HepG2 (cell line): ENCODE results near the gene TMEM256. TPM values are rescaled to one million over a fixed set of nuclear protein-coding genes. Genes with fewer than 3 reads are reported as not detected.

ENCODE experiments used
- AGO1 ChIP-seq: fragments of 200-400 bp; formaldehyde crosslinking; IDR thresholded peaks from 2 replicates; pipeline ENCODE4 v1.6.1; 2017; ENCODE audit warnings: mild to moderate bottlenecking, low read depth, low read length, moderate library complexity; ENCODE audit not compliant: poor library complexity, severe bottlenecking
- HDAC2 ChIP-seq: sonication (generic); formaldehyde crosslinking; IDR thresholded peaks from 2 replicates; pipeline ENCODE4 v1.4.0; 2020; ENCODE audit warnings: missing genetic modification reagents
- NFYB ChIP-seq: sonication (generic); formaldehyde crosslinking; IDR thresholded peaks from 2 replicates; pipeline ENCODE4 v1.4.0; 2020; ENCODE audit warnings: missing genetic modification reagents
- NONO ChIP-seq, 2 experiments: fragments of 450-650 bp in 1 of 2; sonication (generic) in 1 of 2; formaldehyde crosslinking in 1 of 2; IDR thresholded peaks in 1 of 2; conservative IDR thresholded peaks in 1 of 2; 2 replicates each; pipeline versions ENCODE4 v1.6.1 to v1.8.0; 2017 to 2022; ENCODE audit warnings: mild to moderate bottlenecking in 1 of 2, missing genetic modification reagents in 1 of 2, moderate library complexity in 1 of 2
- PLRG1 ChIP-seq: fragments of 450-650 bp; conservative IDR thresholded peaks from 2 replicates; pipeline ENCODE4 v1.6.1; 2016
- PRDM15 ChIP-seq: sonication (generic); formaldehyde crosslinking; IDR thresholded peaks from 2 replicates; pipeline ENCODE4 v1.4.0; 2020; ENCODE audit warnings: missing genetic modification reagents
- RAD21 ChIP-seq: fragments of 450-650 bp; formaldehyde crosslinking; IDR thresholded peaks from 2 replicates; pipeline ENCODE4 v1.5.0; 2020; ENCODE audit warnings: mild to moderate bottlenecking
- THRA ChIP-seq: sonication (generic); formaldehyde crosslinking; IDR thresholded peaks from 2 replicates; pipeline ENCODE4 v1.4.0; 2020; ENCODE audit warnings: missing genetic modification reagents, borderline replicate concordance
- ZNF30 ChIP-seq: sonication (generic); formaldehyde crosslinking; IDR thresholded peaks from 2 replicates; pipeline ENCODE4 v1.5.0; 2020; ENCODE audit warnings: mild to moderate bottlenecking, missing genetic modification reagents
- ZNF589 ChIP-seq: sonication (generic); formaldehyde crosslinking; conservative IDR thresholded peaks from 2 replicates; pipeline ENCODE4 v1.8.0; 2022; ENCODE audit warnings: mild to moderate bottlenecking, moderate library complexity, missing genetic modification reagents
- ZNF607 ChIP-seq: sonication (generic); formaldehyde crosslinking; IDR thresholded peaks from 2 replicates; pipeline ENCODE4 v1.5.1; 2020; ENCODE audit warnings: missing genetic modification reagents, mild to moderate bottlenecking, borderline replicate concordance
- ZNF776 ChIP-seq: sonication (generic); formaldehyde crosslinking; IDR thresholded peaks from 2 replicates; pipeline ENCODE4 v1.4.0; 2020; ENCODE audit warnings: mild to moderate bottlenecking, missing genetic modification reagents
- ZSCAN22 ChIP-seq: sonication (generic); formaldehyde crosslinking; IDR thresholded peaks from 2 replicates; pipeline ENCODE4 v1.4.0; 2020; ENCODE audit warnings: mild to moderate bottlenecking, missing genetic modification reagents
- ZSCAN25 ChIP-seq: sonication (generic); formaldehyde crosslinking; IDR thresholded peaks from 2 replicates; pipeline ENCODE4 v1.8.0; 2022; ENCODE audit warnings: mild to moderate bottlenecking, missing genetic modification reagents
- polyA plus RNA-seq, 8 experiments: library from polyadenylated mRNA; depleted of rRNA in 3 of 8; stranded (reverse) in 7 of 8; unstranded in 1 of 8; fragments of >200 nt; fragmentation: Illumina TruSeq in 4 of 8; extraction: Trizol in 4 of 8; gene quantifications; 2 replicates each; pipeline versions ENCODE4 v1.2.1 to v1.2.3, GENCODE V29; 2011 to 2016; ENCODE audit warnings: low read depth in 4 of 8, missing spikeins in 1 of 8, mixed read lengths in 1 of 8; ENCODE audit not compliant: insufficient read depth in 1 of 8
- total RNA-seq, 5 experiments: library from RNA; depleted of rRNA; stranded (reverse); fragments of >200 nt; fragmentation: Illumina TruSeq; extraction: Trizol; gene quantifications; 2 replicates each; pipeline ENCODE4 v1.2.3, GENCODE V29; 2016; ENCODE audit warnings: low read depth in 1 of 5
- TF ChIP-seq, protein P1 (sequence below): sonication (generic); formaldehyde crosslinking; IDR thresholded peaks from 2 replicates; pipeline ENCODE4 v1.5.0; 2020; ENCODE audit warnings: mild to moderate bottlenecking, missing genetic modification reagents
- TF ChIP-seq, protein P2 (sequence below): sonication (generic); formaldehyde crosslinking; conservative IDR thresholded peaks from 2 replicates; pipeline ENCODE4 v1.5.0; 2020; ENCODE audit warnings: missing genetic modification reagents

Gene TMEM256
- total and polyA plus RNA-seq, 2 of the 13 experiments (the other 11 are each of a cell fraction or from before 2014, with no cell fraction given), result 231 to 252 TPM

DNA sequence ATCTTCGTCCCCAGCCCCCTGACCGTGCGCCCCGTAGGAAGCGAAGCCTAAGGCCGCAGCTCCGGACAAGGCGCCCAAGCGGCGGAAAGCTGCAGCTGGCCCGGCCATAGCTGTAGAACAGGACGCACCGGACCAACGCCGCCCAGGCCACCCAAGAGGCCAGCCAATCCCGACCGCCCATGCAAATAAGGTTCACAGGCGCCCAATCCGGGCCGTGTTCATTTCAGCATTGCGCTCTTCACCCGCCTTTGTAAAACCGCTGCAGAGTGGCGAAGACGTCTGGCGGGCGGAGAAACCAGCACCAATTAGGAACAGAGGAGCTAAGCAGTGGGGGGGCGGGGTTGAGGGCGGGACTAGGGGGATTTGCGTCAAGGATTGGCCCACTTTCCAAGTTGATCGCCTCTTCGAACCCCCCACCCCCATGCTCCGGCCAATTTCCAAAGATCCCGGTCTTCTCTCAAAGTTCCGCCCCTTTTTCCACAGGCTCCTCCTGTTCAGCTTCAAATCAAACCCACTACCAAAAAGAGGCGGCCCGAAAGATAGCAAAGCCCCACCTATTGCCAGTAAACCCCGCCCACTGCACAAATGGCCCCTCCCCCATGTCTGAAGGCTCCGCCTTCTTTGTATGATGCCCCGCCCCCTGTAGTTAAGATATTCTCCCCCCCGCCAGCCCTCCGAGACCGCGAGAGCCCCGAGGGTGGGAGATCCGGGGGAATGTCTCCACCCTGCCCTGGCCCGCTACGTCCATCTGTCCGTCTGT, at the start of gene TMEM256 (continued):
- TF ChIP-seq THRA (CRISPR knock-in tag) (no peak), ZSCAN22 (CRISPR knock-in tag) (no peak), PLRG1 (no peak), HDAC2 (CRISPR knock-in tag) (no peak), ZNF589 (CRISPR knock-in tag) (no peak), ZNF776 (CRISPR knock-in tag) (0 out of 2 replicates have a peak, but pooled peaks have one; percentile 32), RAD21 (CRISPR knock-in tag) (no peak; the same call in 1 of the 2 replicates), AGO1 (no peak), NFYB (CRISPR knock-in tag) (peak; percentile 86), ZSCAN25 (CRISPR knock-in tag) (no peak), ZNF607 (CRISPR knock-in tag) (peak; percentile 81; the same call in 1 of the 2 replicates), NONO (IDR thresholded peaks at IDR 0.05) (no peak), NONO (CRISPR knock-in tag; conservative IDR thresholded peaks at IDR 0.05) (0 out of 2 replicates have a peak, but pooled peaks have one; percentile 13), ZNF30 (CRISPR knock-in tag) (no peak), PRDM15 (CRISPR knock-in tag) (peak; percentile 38; the same call in 1 of the 2 replicates)
- TF ChIP-seq, protein P1, sequence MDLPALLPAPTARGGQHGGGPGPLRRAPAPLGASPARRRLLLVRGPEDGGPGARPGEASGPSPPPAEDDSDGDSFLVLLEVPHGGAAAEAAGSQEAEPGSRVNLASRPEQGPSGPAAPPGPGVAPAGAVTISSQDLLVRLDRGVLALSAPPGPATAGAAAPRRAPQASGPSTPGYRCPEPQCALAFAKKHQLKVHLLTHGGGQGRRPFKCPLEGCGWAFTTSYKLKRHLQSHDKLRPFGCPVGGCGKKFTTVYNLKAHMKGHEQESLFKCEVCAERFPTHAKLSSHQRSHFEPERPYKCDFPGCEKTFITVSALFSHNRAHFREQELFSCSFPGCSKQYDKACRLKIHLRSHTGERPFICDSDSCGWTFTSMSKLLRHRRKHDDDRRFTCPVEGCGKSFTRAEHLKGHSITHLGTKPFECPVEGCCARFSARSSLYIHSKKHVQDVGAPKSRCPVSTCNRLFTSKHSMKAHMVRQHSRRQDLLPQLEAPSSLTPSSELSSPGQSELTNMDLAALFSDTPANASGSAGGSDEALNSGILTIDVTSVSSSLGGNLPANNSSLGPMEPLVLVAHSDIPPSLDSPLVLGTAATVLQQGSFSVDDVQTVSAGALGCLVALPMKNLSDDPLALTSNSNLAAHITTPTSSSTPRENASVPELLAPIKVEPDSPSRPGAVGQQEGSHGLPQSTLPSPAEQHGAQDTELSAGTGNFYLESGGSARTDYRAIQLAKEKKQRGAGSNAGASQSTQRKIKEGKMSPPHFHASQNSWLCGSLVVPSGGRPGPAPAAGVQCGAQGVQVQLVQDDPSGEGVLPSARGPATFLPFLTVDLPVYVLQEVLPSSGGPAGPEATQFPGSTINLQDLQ, result no peak
- TF ChIP-seq, protein P2, sequence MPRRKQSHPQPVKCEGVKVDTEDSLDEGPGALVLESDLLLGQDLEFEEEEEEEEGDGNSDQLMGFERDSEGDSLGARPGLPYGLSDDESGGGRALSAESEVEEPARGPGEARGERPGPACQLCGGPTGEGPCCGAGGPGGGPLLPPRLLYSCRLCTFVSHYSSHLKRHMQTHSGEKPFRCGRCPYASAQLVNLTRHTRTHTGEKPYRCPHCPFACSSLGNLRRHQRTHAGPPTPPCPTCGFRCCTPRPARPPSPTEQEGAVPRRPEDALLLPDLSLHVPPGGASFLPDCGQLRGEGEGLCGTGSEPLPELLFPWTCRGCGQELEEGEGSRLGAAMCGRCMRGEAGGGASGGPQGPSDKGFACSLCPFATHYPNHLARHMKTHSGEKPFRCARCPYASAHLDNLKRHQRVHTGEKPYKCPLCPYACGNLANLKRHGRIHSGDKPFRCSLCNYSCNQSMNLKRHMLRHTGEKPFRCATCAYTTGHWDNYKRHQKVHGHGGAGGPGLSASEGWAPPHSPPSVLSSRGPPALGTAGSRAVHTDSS, result no peak
